ENCODE results near the gene CYP2W1. TPM values are rescaled to one million over a fixed set of nuclear protein-coding genes. Genes with fewer than 3 reads are reported as not detected.
"Not testable (repeated sequence)": the region's sequence is repeated elsewhere in the genome, so short reads cannot be mapped to it uniquely, and the experiment has no call there.

The CYP2W1 gene
- not detected for total RNA-seq

- CTCF ChIA-PET, result interaction anchor here (2.5 kb wide), 1 partner anchor 10 kb away, joined by 15 read pairs; no protein-coding TSS in a partner anchor
- POLR2A ChIA-PET, result no interaction called here
These were observed at the start of gene CYP2W1 for GRCh38 chr7:983004-983615. CYP2W1 (plus strand) TSS chr7:983181; CDS start chr7:983212, 31 bp downstream.

GRCh38 chr7:934469-935163, 48.4 kb upstream of the CYP2W1 start:
- POLR2A ChIA-PET, result no interaction called here
- CTCF ChIA-PET, result no interaction called here

- ChIA-PET CTCF (no interaction called here), POLR2A (no interaction called here)
These were observed 47.7 kb upstream of the CYP2W1 start for GRCh38 chr7:935164-935873.

- ChIA-PET POLR2A (no interaction called here), CTCF (no interaction called here)
These were observed 47.1 kb upstream of the CYP2W1 start for GRCh38 chr7:935874-936385.

- CTCF ChIA-PET, result no interaction called here
- POLR2A ChIA-PET, result no interaction called here
These were observed 46.5 kb upstream of the CYP2W1 start for GRCh38 chr7:936386-937054.

- ChIA-PET POLR2A (no interaction called here), CTCF (interaction anchor here (1.4 to 1.9 kb wide), 2 partner anchors 15 to 16 kb away, joined by 3 to 5 read pairs; no protein-coding TSS in a partner anchor)
These were observed 45.0 kb upstream of the CYP2W1 start for GRCh38 chr7:937856-938484.

- POLR2A ChIA-PET, result interaction anchor here (0.5 kb wide), 1 partner anchor 38 kb away, joined by 3 read pairs; no protein-coding TSS in a partner anchor
- CTCF ChIA-PET, result interaction anchor here (1.1 to 1.9 kb wide), 4 partner anchors 10 to 31 kb away, joined by 3 to 5 read pairs (median 3); no protein-coding TSS in a partner anchor
These were observed 44.3 kb upstream of the CYP2W1 start for GRCh38 chr7:938546-939185.

GRCh38 chr7:939843-940242, 43.1 kb upstream of the CYP2W1 start:
- POLR2A ChIA-PET, result no interaction called here
- CTCF ChIA-PET, result interaction anchor here (0.7 to 1.2 kb wide), 3 partner anchors 14 to 502 kb away, joined by 3 to 4 read pairs (median 3); no protein-coding TSS in a partner anchor

- CTCF ChIA-PET, result interaction anchor here (1.0 to 1.2 kb wide), 2 partner anchors 15 kb away, joined by 3 to 4 read pairs; no protein-coding TSS in a partner anchor
- POLR2A ChIA-PET, result interaction anchor here (1.2 kb wide), 1 partner anchor 34 kb away, joined by 3 read pairs; the partner anchor contains the start of gene COX19
These were observed 42.2 kb upstream of the CYP2W1 start for GRCh38 chr7:940599-941408.

GRCh38 chr7:943793-944192, 39.2 kb upstream of the CYP2W1 start:
- CTCF ChIA-PET, POLR2A ChIA-PET: not testable (repeated sequence)

- ChIA-PET CTCF (no interaction called here), POLR2A (no interaction called here)
These were observed 38.2 kb upstream of the CYP2W1 start for GRCh38 chr7:944744-945143.

GRCh38 chr7:945147-945555, 37.8 kb upstream of the CYP2W1 start:
- ChIA-PET POLR2A (no interaction called here), CTCF (interaction anchor here (0.9 kb wide), 1 partner anchor 15 kb away, joined by 3 read pairs; no protein-coding TSS in a partner anchor)

- POLR2A ChIA-PET, result no interaction called here
These were observed 37.3 kb upstream of the CYP2W1 start for GRCh38 chr7:945556-946255.

GRCh38 chr7:946256-946996, 36.6 kb upstream of the CYP2W1 start:
- ChIA-PET CTCF (interaction anchor here (0.7 kb wide), 1 partner anchor 44 kb away, joined by 4 read pairs; no protein-coding TSS in a partner anchor), POLR2A (no interaction called here)

More at GRCh38 chr7:945556-946255, 37.3 kb upstream of the CYP2W1 start:
- CTCF ChIA-PET, result interaction anchor here (0.9 kb wide), 1 partner anchor 16 kb away, joined by 3 read pairs; no protein-coding TSS in a partner anchor

GRCh38 chr7:947391-948210, 35.4 kb upstream of the CYP2W1 start:
- ChIA-PET CTCF (no interaction called here), POLR2A (no interaction called here)

Data from activated CD8-positive, alpha-beta memory T cell treated with anti-CD3 and anti-CD28 coated beads for 36 hours (primary cell).